ENCODE measurements around the gene LITAFD. TPM values are rescaled to one million over a fixed set of nuclear protein-coding genes. Genes with fewer than 3 reads are reported as not detected.

Gene LITAFD
- total RNA-seq, 2 experiments from 2014 or later, result not detected

- CTCF ChIA-PET, result interaction anchor here (3.4 kb wide), 1 partner anchor 10 kb away, joined by 11 read pairs; no protein-coding TSS in a partner anchor
- POLR2A ChIA-PET, result no interaction called here
Measured at GRCh38 chr16:8926827-8927226, 44.7 kb downstream of the LITAFD start.

DNA sequence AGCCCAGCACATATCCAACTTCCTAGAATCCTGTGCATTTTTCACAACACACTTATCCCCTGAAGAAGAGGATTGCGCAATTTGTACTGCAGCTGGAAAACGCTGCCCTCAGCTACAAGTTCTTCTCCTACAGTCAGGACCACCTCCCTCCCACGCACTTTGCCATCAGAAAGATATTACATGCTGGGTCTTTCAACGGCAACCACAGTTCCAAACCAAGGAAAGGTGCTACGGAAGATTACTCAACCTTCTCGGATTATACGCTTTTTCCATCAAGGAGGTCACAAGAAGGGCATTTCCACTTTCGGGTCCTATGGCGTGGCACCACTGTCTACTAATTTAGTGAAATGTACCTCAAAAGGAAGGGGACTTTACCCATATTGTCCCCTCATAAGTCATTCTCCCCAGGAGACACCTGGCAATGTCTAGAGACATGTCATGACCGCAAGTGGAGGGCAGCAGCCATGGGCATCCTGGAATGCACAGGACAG lies 46.4 kb downstream of the LITAFD start:
- CTCF ChIA-PET, result interaction anchor here (3.4 kb wide), 1 partner anchor 8 kb away, joined by 11 read pairs; no protein-coding TSS in a partner anchor
- POLR2A ChIA-PET, result interaction anchor here (0.7 kb wide), 1 partner anchor 54 kb away, joined by 3 read pairs; no protein-coding TSS in a partner anchor

DNA sequence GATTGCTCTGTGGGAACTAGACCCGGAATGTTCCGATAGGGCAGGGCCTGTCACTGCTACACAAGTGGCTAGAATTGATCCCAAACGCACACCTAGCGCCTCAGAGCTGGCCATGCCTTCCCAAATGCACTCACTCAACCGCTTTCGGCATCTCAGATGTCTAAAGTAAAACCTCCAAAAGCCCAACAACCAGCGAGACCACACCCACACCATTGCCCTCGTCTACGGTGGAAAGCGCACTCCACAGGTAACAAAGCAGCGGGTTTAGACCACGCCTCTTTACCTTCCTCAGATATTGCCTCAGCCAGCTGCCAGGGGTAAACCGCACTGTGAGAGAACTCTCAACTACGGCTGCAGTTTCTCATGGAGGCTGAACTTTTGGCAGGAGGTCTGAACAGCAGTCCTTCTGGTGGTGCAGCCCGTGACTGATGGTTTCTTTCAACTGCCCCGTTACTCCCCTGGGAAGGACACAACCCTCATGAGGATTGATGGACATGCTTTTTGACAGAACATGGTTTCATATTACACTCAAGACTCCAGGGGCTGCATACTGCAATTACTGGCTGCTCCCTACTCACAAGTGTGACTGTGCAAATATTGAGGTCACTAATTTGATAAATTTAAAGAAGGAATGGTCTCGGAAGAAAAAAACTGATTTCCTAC lies 47.1 kb downstream of the LITAFD start:
- CTCF ChIA-PET, result interaction anchor here (1.0 kb wide), 1 partner anchor 9 kb away, joined by 3 read pairs; no protein-coding TSS in a partner anchor
- POLR2A ChIA-PET, result interaction anchor here (0.7 kb wide), 1 partner anchor 53 kb away, joined by 3 read pairs; no protein-coding TSS in a partner anchor

- POLR2A ChIA-PET, result no interaction called here
- CTCF ChIA-PET, result interaction anchor here (1.7 kb wide), 1 partner anchor 18 kb away, joined by 6 read pairs; no protein-coding TSS in a partner anchor
Measured at GRCh38 chr16:8931859-8932258, 49.7 kb downstream of the LITAFD start.

GRCh38 chr16:8934601-8935000 lies 52.5 kb downstream of the LITAFD start:
- ChIA-PET CTCF (interaction anchor here (0.8 to 2.0 kb wide), 4 partner anchors 12 to 25 kb away, joined by 3 to 7 read pairs (median 3); no protein-coding TSS in a partner anchor), POLR2A (no interaction called here)

Other genes starting within 250 kb of the LITAFD start
- 10 to 100 TPM in 1 of 2 experiments, 1 to 10 TPM in 1; 9.8 to 10.7 TPM for gene ABAT, start 207.7 kb upstream of the LITAFD start, total RNA-seq
- gene TMEM186, start 84.7 kb upstream of the LITAFD start, total RNA-seq, result 10 to 100 TPM; 15.9 to 16.8 TPM
- 10 to 100 TPM; 54.6 to 56.4 TPM for gene PMM2, start 84.5 kb upstream of the LITAFD start, total RNA-seq
- 10 to 100 TPM; 62.6 to 68.4 TPM for gene CARHSP1, start 13.3 kb upstream of the LITAFD start, total RNA-seq
- gene USP7, start 81.6 kb downstream of the LITAFD start, total RNA-seq, result 100 to 1,000 TPM; 192 to 209 TPM
- gene HAPSTR1, start 209.3 kb downstream of the LITAFD start, total RNA-seq, result 10 to 100 TPM; 58.2 to 58.9 TPM

Measured in activated CD8-positive, alpha-beta memory T cell treated with anti-CD3 and anti-CD28 coated beads for 36 hours (primary cell).